PC-3 (cell line): ENCODE data around the gene MLLT10. TPM values are rescaled to one million over a fixed set of nuclear protein-coding genes. Genes with fewer than 3 reads are reported as not detected.

Experiments
- ATAC-seq: fragments of 200-7000 bp; cut with Tn5 transposase; 2 replicates; pipeline ENCODE4 v1.9.1; 2020; ENCODE audit warnings: mild to moderate bottlenecking, moderate library complexity
- BruUV-seq: library from RNA; stranded (reverse); fragments of 400-500 nt; replicated peaks from 2 replicates; lab custom pipeline; 2021; lab: Mats Ljungman, UMichigan
- CTCF ChIA-PET: fragments of 300-600 bp; sonication (Branson Sonifier 250); formaldehyde crosslinking; loops from one replicate; lab custom pipeline; 2022; ENCODE audit warnings: antibody characterized with exemption; lab: Charles Lee
- POLR2A ChIA-PET: fragments of 300-600 bp; sonication (Branson Sonifier 250); formaldehyde crosslinking; loops from one replicate; lab custom pipeline; 2022; ENCODE audit warnings: antibody characterized with exemption; ENCODE audit not compliant: unreplicated experiment; lab: Charles Lee
- DNase-seq: peaks from one replicate; pipeline ENCODE4 v3.0.0-alpha.2; 2015
- H2AFZ ChIP-seq: fragments of 300-600 bp; sonication (generic); 2 replicates; pipeline ENCODE4 v1.6.0; 2016; ENCODE audit warnings: antibody characterized with exemption, low read length
- H3F3A ChIP-seq: fragments of 300-600 bp; sonication (generic); one replicate; pipeline ENCODE4 v1.6.0; 2017; ENCODE audit warnings: antibody characterized with exemption, low read length, control low read depth, mild to moderate bottlenecking; ENCODE audit not compliant: unreplicated experiment
- H3K27ac ChIP-seq: fragments of 300-600 bp; sonication (generic); 2 replicates; pipeline ENCODE4 v1.5.1; 2016; ENCODE audit warnings: mild to moderate bottlenecking, low read length
- H3K27me3 ChIP-seq: fragments of 300-600 bp; sonication (generic); 2 replicates; pipeline ENCODE4 v1.6.1; 2016; ENCODE audit warnings: low read length, mixed read lengths
- H3K36me3 ChIP-seq: fragments of 300-600 bp; sonication (generic); 2 replicates; pipeline ENCODE4 v1.6.1; 2016; ENCODE audit warnings: low read depth, mixed run types, low read length, mixed read lengths
- H3K4me1 ChIP-seq: fragments of 300-600 bp; sonication (generic); 2 replicates; pipeline ENCODE4 v1.5.1; 2016; ENCODE audit warnings: low read length; ENCODE audit not compliant: insufficient read depth
- H3K4me2 ChIP-seq: fragments of 300-600 bp; sonication (generic); 2 replicates; pipeline ENCODE4 v1.6.0; 2016; ENCODE audit warnings: low read length
- H3K4me3 ChIP-seq: fragments of 300-600 bp; sonication (generic); 2 replicates; pipeline ENCODE4 v1.5.1; 2016; ENCODE audit warnings: mild to moderate bottlenecking, low read length, mixed read lengths
- H3K79me2 ChIP-seq: fragments of 300-600 bp; sonication (generic); 2 replicates; pipeline ENCODE4 v1.6.1; 2017; ENCODE audit warnings: low read length, mixed read lengths
- H3K9ac ChIP-seq: fragments of 300-600 bp; sonication (generic); 2 replicates; pipeline ENCODE4 v1.6.0; 2016; ENCODE audit warnings: mild to moderate bottlenecking, low read length
- H3K9me2 ChIP-seq: fragments of 300-600 bp; sonication (generic); replicated peaks from 2 replicates; pipeline ENCODE4 v1.6.1; 2016; ENCODE audit warnings: mixed run types, low read length, mixed read lengths
- H3K9me3 ChIP-seq: fragments of 300-600 bp; sonication (generic); 2 replicates; pipeline ENCODE4 v1.6.1; 2016; ENCODE audit warnings: low read length, mixed read lengths
- H4K20me1 ChIP-seq: fragments of 300-600 bp; sonication (generic); 2 replicates; pipeline ENCODE4 v1.6.1; 2016; ENCODE audit warnings: low read length, mixed read lengths
- EZH2 ChIP-seq: fragments of 300-600 bp; sonication (generic); IDR thresholded peaks from one replicate; pipeline ENCODE4 v1.6.1; 2017; ENCODE audit warnings: antibody characterized with exemption, mild to moderate bottlenecking, low read length; ENCODE audit not compliant: unreplicated experiment
- EZH2phosphoT487 ChIP-seq: fragments of 300-600 bp; sonication (generic); IDR thresholded peaks from 2 replicates; pipeline ENCODE4 v1.6.1; 2018; ENCODE audit warnings: mild to moderate bottlenecking, antibody characterized with exemption, low read length, borderline replicate concordance
- intact Hi-C: fragments of 100-400 bp; cut with micrococcal nuclease; formaldehyde crosslinking; loops from 2 replicates; pipeline ENCODE4 v1.9.0; 2023
- total RNA-seq: library from RNA; depleted of rRNA; stranded (reverse); fragments of >200 nt; gene quantifications from 2 replicates; pipeline ENCODE4 v1.2.3, GENCODE V29; 2014
- TF ChIP-seq, protein P1 (sequence below): fragments of 300-600 bp; sonication (generic); conservative IDR thresholded peaks from 2 replicates; pipeline ENCODE4 v1.5.1; 2017; ENCODE audit warnings: antibody characterized with exemption, low read depth, mild to moderate bottlenecking, low read length

Gene MLLT10
- total RNA-seq, 1 experiment from 2014 or later: 32.5 TPM

DNA sequence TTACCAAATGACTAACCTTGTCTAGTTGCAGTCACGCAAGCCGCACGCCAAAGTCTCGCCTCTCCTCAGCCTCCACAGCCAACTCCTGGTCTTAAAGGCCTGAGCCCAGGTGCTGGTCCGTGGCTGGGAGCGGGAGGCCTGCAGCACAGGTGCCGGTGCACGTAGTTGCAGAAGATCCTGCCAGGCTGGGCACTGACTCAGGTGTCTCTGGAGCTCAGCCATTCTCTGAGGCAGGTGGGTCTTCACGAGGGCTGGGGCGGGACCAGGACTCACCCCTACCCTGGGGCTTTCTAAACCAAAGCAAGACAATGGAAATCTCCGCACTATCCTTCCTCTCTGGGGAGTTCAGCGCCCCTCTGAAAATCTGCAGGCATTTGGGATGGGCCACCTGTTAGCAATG lies 216.4 kb downstream of the MLLT10 start:
- Histone ChIP-seq H3K9me2 (no peaks in the 10 kb centered on the region), H3K27ac (peak overlapping the region; percentile 100), H3K4me1 (peaks cover 47% of the 10 kb centered on the region), H3K27me3 (no peaks in the 10 kb centered on the region), H3K4me2 (peak overlapping the region; percentile 49), H3F3A (peaks cover 7% of the 10 kb centered on the region), H3K79me2 (no peaks in the 10 kb centered on the region), H2AFZ (no peak overlapping the region), H3K9ac (peak overlapping the region; percentile 88), H3K9me3 (no peaks in the 10 kb centered on the region), H3K4me3 (peak overlapping the region; percentile 25; the same call in 1 of the 2 replicates), H4K20me1 (no peaks in the 10 kb centered on the region), H3K36me3 (no peaks in the 10 kb centered on the region)
- BruUV-seq: no TSS peak
- ChIA-PET POLR2A (no interaction called here), CTCF (no interaction called here)
- intact Hi-C loops: no loop called here
- TF ChIP-seq EZH2phosphoT487 (no peak), EZH2 (no peak)
- TF ChIP-seq, protein P1, sequence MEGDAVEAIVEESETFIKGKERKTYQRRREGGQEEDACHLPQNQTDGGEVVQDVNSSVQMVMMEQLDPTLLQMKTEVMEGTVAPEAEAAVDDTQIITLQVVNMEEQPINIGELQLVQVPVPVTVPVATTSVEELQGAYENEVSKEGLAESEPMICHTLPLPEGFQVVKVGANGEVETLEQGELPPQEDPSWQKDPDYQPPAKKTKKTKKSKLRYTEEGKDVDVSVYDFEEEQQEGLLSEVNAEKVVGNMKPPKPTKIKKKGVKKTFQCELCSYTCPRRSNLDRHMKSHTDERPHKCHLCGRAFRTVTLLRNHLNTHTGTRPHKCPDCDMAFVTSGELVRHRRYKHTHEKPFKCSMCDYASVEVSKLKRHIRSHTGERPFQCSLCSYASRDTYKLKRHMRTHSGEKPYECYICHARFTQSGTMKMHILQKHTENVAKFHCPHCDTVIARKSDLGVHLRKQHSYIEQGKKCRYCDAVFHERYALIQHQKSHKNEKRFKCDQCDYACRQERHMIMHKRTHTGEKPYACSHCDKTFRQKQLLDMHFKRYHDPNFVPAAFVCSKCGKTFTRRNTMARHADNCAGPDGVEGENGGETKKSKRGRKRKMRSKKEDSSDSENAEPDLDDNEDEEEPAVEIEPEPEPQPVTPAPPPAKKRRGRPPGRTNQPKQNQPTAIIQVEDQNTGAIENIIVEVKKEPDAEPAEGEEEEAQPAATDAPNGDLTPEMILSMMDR: no peak
- DNase-seq (peak; percentile 73), ATAC-seq (peak; percentile 30)

DNA sequence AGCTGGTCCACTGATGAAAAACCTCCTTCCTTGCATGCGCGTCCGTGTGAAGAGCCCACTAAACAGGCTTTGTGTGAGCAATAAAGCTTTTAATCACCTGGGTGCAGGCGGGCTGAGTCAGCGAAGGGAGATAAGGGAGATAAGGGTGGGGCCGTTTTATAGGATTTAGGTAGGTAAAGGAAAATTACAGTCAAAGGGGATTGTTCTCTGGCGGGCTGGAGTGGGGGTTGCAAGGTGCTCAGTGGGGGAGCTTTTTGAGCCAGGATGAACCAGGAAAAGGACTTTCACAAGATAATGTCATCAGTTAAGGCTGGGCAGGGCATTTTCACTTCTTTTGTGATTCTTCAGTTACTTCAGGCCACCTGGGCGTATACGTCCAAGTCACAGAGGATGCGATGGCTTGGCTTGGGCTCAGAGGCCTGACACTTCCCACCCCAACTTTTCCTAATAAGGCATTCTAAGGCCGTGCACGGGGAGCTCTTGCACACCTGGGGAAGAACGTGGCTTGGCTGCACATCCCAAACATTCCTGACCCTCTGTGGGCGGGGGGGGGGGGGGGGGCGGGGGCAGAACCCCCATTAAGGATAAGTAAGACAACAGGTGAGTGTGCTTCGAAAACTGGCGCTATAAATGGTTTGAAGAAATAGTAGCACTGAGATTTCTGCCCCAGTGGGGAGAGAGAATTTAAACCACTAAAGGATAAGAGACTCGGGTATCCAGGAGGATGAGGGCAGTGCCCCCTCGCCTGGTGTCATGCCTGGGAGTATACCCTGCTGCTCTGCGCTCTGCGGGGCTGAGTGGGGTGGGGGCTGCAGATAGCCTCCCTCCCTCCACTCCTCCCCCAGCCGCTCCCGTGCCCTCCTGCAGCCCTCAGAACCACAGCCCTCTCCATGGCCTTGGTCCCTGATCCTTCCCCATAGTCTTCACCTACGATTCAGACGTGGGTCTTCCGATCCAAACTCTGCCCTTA lies 217.6 kb downstream of the MLLT10 start:
- DNase-seq: peak; percentile 70
- no peak for TF ChIP-seq EZH2
- no peaks in the 10 kb centered on the region for H3K9me3 ChIP-seq
- CTCF ChIA-PET: interaction anchor here (0.5 to 0.7 kb wide), 2 partner anchors 202 to 560 kb away, joined by 3 to 5 read pairs; no protein-coding TSS in a partner anchor
- peak; percentile 36 for ATAC-seq
- H3K9ac ChIP-seq: peak overlapping the region; percentile 88
- peaks cover 7% of the 10 kb centered on the region for H3F3A ChIP-seq
- BruUV-seq: no TSS peak
- no peak overlapping the region; the same call in 1 of the 2 replicates for H3K4me3 ChIP-seq
- no peaks in the 10 kb centered on the region for H3K27me3 ChIP-seq
- POLR2A ChIA-PET: no interaction called here
- H3K27ac ChIP-seq: peak overlapping the region; percentile 100
- H3K4me2 ChIP-seq: peak overlapping the region; percentile 49
- intact Hi-C loops: no loop called here
- no peaks in the 10 kb centered on the region for H3K9me2 ChIP-seq
- H3K36me3 ChIP-seq: no peaks in the 10 kb centered on the region
- H3K79me2 ChIP-seq: no peaks in the 10 kb centered on the region
- H3K4me1 ChIP-seq: peaks cover 47% of the 10 kb centered on the region
- H2AFZ ChIP-seq: no peak overlapping the region
- H4K20me1 ChIP-seq: no peaks in the 10 kb centered on the region

DNA sequence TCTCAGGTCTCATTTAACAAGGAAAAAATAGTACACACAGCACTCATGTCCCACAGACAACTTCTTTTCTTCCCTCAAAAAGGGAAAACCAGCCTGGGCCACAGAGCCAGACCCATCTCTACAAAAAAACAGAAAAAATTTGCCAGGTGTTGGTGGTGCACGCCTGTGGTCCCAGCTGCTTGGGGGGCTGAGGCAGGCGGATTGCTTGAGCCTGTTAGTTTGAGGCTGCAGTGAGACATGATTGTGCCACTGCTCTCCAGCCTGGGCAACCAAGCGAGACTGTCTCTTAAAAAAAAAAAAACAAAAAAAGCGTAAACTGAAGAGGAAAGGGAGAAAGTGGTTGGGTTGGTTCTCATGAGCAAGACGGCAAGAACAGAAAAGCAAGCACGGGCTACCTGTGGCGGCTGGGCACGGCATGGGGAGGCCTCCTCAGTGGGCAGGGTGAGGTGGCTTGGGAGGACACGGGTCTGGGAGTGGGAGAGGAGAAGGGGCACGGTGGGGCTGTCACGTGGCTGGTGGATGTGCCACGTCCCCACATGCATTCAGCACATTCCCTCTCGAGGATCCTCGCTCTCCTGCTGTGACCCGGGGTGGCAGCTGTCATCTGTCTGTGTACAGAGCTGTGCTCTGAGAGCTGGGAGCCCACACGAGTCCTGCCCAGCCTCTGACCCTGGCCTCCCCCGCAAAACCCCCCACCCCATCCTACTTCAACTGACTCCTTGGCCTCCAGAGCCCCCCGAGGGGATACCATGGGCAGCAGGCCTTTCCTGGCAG lies 219.7 kb downstream of the MLLT10 start:
- ChIA-PET CTCF (no interaction called here), POLR2A (no interaction called here)
- Histone ChIP-seq H3K79me2 (no peaks in the 10 kb centered on the region), H3K4me2 (no peak overlapping the region), H3K36me3 (no peaks in the 10 kb centered on the region), H3K9me2 (no peaks in the 10 kb centered on the region), H3F3A (peaks cover 7% of the 10 kb centered on the region), H3K4me3 (no peak overlapping the region), H3K27ac (no peak overlapping the region), H3K27me3 (no peaks in the 10 kb centered on the region), H3K4me1 (peaks cover 44% of the 10 kb centered on the region), H4K20me1 (no peaks in the 10 kb centered on the region), H3K9me3 (no peaks in the 10 kb centered on the region), H3K9ac (no peak overlapping the region), H2AFZ (no peak overlapping the region)
- intact Hi-C loops: no loop called here
- ATAC-seq (no peak), DNase-seq (no peak)
- BruUV-seq: no TSS peak
- TF ChIP-seq, protein P1: no peak
- TF ChIP-seq EZH2: no peak
- TF ChIP-seq EZH2phosphoT487: no peak
